Measurements from ENCODE around the gene RAD51B.
A peak's percentile ranks its signal among the peaks of the same experiment; 100 is the strongest.

DNA sequence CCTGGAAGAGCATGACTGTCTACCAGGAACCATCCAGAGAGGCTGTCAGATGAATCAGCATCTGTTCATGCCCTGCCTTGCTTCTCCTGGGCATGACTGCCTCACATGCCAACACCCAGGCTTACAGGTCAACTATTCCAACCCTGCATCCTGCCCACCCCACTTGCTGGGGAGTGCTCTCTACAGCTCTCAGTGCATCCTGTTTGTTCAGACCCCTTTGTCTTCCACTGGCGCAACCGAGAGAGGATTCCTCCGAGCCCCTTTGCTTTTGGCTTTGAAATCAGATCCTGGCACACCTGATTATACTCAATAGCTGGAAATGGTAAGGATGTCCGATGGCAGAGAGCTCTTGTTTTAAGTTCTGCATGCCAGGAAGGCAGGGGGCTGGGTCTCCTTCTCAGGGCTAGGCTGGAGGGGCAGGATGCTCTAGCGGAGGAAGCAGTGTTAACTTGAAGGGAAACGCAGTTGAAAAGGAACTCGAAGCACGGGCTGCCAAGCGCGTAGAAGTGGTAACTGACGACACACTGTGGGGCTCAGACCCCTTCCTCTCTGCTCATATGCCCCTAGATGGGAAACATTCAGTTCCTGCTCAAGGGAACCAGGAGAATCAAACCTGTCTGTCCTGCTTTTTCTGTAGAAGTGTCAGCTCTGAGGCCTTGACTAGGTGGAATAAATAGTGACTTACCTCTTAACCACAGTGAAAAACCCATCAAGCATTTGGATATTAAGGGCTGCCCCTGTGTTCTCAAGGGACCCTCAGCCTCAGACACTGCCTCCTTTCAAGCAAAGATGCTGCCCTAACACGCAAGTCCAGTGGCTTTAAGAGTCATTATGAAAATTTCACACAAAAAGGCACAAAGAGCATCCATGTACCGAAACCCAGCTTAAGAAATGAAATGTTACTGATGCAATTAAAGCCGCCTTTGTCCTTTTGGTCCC, 675.8 kb downstream of the RAD51B start:
- TF ChIP-seq POLR2A (IDR thresholded peaks at IDR 0.05; ENCODE audit: low read depth, low read length) (no peak; the same call in 1 of the 2 replicates), POLR2AphosphoS5 (IDR thresholded peaks at IDR 0.05; ENCODE audit: low read depth, low read length) (peak; percentile 38; the same call in 1 of the 2 replicates)

Data from GM12891 (cell line).